Activated CD4-positive, alpha-beta T cell treated with anti-CD3 and anti-CD28 coated beads, Interleukin-2, amount 50 U/mL, for 1 hour (primary cell): ENCODE results near the gene HDAC4.

Source experiments
- DNase-seq: peaks from one replicate; pipeline ENCODE4 v3.0.0-alpha.2; 2020

HDAC4 gene

DNA sequence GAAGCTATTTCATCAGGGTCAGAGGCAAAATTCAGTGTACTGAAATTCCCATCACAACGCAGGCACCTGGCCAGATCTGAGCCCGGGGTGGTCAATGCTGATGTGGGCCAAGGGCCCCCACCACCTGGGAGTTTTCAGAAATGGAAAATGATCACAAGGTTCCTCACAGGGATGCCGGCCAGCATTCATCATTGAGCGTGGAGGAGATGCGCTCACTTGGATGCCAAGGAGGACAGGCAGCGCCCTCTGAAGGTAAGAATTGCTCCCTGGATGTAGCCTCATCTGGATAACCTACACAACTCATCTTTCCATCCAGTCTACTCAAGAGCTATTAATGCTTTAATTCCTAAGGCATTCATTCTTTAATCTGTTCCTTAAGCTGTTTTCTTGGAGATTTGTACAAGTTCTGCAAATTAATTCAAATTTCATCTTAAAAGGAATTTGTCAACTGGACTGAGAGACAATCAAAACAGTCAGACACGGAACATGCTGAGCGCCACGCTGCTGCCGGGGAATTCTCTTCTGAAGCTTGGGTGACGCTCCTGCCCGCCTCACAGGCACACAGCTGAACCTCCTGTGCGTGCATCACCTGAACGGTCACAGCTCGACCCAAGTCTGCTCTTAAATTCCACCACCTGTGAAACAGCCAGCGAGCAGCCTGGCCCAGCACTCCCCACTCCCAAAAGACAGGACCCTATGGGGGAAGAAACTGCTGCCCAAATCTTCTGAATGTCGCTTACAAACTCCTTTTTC is 206.7 kb downstream of the HDAC4 start:
- no peak for DNase-seq

DNA sequence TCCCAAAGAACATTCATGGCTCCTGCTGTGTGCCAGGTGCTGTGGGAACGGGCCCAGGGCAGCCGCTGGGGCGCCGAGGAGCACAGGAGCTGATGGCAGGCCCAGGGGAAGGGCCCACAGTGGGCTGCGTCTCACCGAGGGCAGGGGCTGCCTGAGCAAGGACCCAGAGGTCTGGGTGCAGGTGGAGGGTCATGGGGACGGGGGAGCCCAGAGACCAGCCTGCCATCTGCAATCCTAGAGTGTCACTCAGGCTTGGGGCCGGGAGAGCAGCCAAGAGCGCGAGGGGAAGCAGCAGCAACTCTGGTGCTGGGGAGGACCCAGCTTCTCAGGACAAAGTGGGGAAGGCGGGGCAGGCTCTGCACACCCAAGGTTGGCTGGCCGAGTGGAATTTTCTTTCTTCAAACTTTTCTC is 207.4 kb downstream of the HDAC4 start:
- DNase-seq = no peak

DNA sequence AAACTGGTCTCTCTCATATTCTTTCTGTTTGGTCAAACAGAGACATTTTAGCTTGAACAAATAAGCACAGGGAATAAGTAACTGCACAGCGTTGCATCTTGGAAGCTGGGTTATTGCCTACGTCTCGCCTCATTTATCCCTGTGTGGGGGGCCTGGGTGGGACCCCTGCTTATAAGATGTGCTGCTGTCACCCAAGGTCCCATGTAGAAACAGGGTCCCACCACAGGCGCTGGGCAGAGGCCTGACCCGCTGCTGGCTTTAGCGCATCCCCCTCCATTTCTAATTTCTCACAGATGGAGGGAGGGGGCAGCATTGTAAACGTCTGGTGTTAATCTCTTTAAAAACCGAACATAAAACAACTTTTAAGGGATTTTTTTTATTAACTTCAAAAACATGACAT is 207.8 kb downstream of the HDAC4 start:
- DNase-seq = no peak

DNA sequence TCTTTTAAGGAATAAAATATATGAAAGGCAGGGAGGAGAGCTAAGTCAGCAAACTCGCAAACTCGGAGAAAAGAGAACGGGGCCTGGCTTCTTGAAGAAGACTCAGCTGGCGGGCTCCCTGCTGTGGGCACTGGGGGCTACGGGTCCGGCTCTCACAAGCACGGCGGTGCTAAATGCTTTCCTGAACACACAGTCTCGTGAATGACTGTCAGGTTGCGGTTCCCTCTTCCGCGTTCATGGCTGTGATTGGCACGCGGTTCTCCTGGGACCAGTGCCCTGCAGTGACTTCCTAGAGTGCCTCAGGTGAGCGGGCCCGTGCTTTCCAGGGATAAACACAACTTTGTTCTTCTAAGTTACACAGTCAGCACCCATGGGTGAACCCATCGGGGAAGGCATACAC is 208.4 kb downstream of the HDAC4 start:
- no peak for DNase-seq

DNA sequence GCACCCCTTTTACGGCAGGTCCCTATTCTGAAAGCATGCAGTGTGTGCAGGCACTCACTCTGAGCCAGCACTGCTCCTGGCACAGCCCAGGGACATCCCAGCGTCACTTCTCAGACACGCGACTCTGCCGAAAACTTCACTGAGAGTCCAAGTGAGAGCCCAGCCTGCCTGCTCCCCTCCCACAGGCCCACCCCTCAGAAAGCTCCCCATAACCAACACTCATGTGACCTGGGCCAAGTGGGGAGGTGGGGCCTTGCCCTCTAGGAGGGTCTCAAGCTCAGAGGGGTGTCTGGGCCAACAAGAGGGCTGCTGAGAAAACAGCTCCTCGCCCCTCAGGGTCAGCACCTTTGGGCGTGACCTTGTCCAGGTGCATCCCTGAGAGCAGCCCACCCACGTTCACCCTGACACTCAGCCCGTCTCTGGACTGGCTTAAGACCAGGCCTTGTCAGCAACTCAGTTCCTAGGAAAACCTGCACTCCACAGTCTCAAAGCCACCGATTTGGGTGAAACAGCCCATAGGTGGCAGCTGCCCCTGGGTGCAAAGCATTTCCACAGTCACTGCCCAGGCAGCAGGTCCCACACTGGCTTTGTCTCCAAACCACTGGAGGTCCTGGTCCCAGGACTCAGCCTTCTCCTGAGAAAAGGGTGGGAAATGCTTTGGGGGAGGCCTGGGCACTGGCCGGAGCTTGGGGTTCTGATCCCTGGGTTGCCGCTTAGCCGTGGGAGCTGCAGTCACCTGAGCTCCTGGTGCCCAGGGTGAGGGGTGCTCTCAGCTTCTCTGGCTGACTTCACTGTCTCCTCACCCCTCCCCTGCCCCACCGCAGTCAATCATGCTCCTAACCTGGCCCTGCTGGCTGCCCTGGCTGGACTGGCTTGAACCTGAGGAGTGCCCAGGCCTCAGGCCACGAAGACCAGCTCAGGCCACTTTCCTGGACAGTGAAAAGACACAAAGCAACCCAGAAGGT is 209.6 kb downstream of the HDAC4 start:
- no peak for DNase-seq

DNA sequence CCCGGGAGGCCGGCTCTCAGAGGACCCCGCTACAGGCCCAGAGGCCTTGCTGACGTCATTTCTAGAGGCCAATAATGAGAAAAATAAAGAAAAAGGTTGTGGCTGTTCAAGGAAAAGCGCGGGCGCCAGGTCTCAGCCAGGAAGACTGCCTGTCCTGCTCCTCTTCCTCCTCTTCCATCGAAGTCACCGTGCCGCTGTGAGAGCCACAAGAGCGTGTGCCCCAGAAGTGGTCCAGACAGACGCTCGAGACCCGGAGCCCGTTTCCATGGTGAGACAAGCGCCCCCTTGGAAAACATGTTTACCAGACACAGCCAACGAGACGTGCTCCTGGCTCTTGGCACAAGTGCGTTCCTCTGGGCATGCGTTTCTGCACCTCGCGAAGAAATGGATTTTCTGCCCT is 210.5 kb downstream of the HDAC4 start:
- no peak for DNase-seq

DNA sequence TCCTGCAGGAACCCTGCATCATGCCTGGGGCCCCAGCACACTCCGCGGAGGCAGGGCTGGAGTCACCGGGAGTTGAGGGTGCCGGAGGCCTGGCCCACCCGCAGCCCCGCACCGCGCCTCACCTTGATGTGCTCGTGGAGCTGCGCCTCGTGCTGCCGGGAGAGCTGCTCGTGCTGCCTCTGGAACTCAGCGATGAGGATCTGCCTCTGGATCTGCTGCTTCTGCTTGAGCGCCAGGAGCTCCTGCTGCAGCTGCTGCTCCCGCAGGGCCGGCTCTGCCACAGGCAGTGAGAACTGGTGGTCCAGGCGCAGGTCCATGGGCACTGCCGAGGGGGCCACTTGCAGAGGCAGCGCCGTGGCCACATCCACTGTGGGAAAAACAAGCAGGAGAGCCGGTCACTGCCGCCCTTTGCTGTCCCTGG is 211.1 kb downstream of the HDAC4 start:
- DNase-seq = no peak

DNA sequence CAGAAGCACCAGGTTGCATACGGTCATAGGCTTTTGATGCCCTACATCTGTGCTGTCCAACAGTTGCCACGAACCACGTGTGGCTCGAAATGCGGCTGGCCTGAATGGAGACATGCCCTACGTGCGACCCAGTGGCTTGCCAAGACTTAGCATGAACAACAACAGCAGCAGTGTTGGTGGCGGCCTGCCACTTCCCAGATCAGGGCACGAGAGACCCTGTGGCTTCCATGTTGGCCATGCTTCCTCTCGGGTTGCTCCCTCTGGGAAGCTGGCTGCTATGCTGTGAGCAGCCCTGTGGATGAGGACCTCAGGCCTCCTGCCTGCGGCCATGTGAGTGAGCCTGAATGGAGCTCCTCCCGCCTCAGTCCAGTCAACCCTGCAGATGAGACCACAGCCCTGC is 212.3 kb downstream of the HDAC4 start:
- no peak for DNase-seq

DNA sequence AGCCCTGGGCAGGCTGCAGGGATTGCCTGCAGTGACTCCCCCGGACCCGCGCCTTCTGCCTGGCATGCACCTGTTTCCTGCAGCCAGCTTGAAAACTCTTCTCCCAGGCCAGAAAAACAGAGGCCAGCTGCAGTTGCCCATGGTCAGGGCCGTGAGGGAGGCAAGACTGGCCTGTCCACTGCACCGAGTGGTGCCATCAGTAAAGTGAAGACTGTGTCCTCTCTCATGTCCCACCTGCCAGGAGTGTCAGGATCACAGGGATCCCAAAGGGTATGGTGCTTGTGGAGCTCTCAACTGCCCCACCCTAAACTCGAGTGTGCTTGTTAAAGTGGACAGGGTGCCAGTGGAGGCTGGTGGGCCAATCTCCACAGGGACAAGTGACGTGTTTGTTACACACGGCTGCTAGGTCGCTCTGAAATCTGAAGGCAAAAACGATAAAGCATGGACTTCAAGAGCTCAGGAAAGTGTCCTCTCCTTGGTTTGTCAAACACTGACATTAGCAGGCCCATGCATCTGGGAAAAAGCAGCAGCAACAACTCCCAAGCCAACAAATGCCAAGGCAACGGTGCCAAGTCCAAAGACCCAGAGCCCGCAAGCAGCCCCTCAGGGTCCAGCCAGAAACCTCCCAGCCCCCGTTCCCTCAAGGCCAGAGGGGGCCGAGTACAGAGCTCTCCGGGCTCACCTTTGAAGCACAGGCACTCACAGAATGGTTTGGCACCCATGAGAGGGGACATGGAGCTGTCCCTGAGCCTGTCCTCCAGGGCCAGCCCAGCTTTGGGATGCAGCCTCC is 213.2 kb downstream of the HDAC4 start:
- no peak for DNase-seq

DNA sequence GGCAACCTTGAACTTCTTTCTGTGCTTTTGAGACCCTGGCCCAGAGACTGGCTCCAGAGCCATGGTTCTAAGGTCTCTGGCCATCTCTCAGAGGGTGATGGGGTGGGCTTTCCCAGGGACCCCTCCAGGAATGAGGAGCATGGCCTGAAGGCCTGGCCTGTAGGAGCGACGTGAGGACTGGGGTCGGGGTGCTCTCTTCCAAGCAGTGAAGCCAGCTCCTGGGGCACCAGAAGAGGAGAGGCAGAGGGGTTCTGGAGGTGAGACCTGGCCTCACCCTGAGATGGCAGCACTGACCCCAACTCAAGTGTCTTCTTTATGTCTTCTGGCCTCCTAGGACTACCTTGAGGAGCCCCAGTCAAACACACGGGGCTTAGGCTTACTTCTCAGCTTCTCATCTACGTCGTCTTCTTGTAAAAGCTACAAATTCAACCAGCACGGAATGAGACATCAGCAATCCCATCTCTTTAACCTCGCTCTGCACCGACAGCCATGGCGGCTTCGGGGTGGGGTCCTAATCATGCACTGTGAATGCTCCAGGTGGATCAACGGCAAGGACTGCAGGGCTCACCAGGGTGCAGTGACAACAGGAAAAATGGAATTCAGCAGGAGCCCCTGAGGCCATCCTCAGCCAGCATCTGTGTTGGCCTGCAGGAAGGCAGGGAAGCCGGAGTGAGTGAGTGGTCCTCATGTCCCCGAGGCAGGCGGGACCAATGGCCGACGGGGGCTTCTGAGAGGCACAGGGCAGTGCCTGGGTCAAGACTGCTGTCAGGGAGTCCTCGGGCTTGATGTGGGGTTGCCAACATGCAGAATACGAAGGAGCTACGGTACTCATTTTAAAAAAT is 214.1 kb downstream of the HDAC4 start:
- no peak for DNase-seq

DNA sequence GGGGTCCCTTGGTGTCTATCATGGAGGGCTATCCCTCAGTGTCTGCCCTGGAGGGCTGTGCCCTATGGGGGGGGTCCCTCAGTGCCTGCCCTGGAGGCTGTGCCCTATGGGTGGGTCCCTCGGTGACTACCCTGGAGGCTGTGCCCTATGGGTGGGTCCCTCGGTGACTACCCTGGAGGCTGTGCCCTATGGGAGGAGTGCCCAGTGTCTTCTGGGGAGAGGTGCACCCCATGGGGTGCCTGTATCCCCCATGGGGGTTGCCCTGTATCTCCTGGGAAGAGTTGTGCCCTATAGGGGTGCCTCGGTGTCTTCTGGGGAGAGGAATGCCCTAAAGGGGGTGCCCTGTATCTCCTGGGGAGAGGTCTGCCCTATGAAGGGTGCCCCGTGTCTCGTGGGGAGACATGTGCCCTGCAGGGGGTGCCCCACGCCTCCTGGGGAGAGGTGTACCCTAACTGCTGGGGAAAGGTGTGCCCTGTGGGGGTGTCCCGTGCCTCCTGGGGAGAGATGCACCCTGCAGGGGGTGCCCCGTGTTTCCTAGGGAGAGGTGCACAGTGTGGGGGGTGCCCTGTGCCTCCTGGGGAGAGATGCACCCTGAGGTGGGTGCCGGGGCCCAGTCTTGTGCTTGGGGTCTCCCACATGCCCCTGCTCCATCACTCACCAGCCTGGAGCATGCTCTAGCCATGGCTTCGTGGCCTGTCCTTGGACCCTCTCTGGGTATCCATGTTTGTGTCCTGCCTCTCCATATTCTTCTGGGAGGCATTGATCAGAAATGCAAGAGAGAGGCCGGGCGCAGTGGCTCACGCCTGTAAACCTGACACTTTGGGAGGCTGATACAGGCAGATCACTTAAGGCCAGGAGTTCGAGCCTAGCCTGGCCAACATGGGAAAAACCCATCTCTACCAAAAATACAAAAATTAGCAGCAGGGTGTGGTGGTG is 215.6 kb downstream of the HDAC4 start:
- no peak for DNase-seq

DNA sequence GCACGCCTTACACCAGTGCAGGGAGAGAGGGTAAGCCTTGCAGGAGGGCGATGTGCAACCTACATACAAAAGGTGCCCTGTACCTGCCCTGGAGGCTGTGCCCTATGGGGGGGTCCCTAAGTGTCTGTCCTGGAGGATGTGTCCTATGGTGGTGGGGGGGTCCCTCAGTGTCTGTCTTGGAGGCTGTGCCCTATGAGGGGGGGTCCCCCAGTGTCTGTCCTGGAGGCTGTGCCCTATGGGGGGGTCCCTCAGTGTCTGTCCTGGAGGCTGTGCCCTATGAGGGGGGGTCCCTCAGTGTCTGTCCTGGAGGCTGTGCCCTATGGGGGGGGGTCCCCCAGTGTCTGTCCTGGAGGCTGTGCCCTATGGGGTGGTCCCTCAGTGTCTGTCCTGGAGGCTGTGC is 216.6 kb downstream of the HDAC4 start:
- no peak for DNase-seq

DNA sequence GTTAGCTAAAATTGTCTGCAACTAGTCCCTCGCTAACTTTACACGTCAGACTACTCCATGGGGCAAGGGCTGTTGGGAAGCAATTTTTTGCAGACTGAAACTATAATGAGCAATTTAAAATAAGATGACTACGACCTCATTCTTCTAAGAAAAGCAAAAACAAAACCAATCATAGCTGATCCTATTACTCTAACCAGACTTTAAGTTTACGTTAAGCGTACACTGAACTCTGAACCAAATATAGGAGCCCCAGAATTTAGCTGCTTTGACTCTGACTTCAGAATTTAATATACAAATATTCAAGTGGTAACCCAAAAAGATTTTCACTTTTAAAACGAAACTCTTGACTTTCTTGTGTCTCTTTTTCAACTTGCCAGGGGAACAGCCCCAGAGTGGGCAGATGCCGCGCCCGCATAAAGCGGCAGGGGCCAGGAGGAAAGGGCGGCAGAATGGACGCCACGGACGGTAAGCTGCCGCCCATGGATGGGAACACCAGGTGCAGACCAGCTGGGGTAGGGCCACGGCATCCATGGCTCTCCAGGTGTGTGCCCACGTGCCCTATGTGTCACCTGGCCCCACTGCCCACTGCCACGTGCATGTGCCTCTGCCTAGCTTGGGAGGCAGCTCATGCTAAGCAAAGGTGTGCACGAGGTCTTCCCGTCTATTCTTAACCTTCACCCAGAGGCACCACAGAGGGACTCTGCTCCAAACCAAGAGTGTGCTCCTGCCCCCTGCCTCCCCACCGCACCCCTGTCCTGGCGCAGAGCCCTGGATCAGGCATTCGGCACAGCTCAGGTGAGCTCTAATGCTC is 217.6 kb downstream of the HDAC4 start:
- DNase-seq = no peak

DNA sequence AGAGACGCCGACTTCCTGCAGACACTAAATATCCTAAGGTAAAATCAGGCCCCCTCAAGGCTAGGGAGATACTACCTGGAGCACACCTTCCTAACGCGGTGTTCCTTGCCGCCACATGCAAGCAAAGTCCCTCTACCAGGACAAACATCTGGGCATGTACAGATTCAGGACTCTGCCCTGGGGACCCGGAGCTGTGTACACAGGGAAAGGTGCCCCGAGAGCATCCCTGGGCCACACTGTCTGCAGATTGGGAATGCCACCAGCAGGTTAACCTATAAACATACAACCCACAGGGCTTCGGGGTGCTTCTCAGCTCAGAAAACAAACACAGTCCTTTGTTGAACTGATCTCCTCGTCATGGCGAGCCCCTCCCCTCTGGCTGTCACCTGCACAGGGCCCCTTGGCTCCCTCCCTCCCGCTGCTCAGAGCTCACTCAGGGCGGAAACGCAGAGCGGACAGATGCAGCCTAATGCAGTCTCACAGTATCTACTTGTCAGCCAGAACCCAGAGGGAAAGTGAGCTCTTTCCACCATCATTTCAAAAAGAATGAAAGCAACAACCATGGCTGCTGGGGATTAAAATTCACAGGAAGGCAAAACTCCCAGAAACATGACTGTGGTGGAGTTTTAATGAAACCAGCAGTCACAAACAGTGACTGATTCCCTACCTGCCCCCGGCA is 218.8 kb downstream of the HDAC4 start:
- no peak for DNase-seq

DNA sequence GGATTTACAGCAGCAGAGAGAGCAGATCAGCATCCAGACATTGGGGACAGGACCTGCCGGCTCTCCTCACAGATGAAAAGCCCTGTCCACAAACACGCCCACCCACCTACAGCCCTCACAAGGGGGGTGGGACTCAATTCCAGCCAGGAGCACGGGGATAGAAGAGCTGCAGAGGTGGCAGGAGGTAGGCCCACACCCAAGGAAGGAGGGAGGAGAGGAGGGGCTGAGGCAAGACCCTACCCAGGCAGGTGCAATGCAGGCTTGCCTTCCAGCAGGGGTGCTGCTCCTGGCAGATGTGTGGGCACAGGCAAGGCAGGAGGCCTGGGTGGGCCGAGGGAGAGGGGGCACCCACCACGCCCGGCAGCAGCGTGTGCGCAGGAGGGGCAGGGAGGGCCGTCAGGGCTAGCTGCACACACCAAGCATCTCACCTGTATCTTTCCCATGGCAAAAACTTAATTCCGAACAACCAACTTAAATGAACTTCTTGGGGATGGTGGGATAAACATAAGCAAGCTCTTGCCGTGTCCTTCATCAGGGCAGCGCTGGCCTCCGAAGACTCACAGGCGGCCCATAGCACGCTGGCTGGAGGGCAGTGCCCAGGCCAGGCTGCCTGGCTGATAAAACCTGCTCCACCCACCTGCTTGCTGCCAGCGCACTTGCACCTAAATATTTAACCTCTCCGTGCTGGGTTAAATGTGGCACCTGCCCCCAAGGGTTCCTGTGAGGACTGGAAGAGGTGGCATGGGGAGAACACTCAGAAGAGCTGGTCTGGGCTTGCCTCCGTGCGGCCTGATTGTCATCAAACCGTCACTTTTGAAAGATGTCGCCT is 219.5 kb downstream of the HDAC4 start:
- no peak for DNase-seq

DNA sequence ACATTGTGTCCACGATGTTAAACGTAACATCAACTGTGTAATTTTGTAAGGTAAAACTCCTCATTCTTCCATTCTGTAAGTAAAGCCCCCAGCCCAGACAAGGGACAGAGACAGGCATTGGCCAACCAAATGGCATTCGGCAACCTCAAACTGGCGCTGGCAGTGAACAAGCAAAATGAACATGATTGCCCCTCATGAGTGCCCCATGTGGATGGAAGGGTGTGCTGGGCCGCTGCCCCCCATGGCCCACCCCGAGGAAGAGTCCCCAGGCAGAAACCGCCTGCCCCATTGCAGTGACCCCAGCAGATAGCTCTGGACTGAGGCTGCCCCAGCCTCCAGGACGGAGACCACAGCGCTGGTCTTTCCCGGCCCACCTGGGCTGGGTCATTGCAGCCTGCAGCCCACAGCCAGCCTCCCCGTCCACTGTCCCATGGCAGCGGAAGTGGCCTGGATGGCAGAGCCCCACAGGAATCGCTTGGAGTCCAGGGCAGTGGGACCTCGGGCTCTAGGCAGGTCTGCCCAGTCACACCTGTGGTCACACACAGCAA is 220.2 kb downstream of the HDAC4 start:
- DNase-seq = no peak

DNA sequence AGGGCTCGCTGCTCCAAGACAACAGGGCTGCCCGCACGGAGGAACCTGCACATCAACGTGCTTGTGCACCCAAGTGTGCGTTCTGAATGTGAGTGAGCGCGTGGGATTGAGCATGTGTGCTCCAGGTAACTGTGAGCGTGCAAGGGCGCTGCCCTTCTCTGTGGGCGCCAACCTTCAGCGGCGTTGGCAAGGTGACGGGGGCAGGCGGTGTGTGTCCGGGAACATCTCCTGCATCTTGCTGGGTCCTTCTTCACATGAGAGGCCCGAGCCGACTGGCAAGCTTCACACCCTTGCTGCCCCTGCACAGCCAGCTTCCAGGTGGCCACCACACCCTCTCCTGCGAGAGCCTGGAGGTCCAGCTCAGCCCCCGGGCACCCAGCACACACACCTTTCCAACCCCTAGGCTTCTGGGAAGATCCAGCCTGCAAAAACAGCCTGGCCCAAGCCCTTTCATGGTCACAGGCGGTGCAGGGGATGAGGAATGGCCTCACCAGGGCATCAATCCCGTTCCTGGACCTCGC is 220.9 kb downstream of the HDAC4 start:
- no peak for DNase-seq

DNA sequence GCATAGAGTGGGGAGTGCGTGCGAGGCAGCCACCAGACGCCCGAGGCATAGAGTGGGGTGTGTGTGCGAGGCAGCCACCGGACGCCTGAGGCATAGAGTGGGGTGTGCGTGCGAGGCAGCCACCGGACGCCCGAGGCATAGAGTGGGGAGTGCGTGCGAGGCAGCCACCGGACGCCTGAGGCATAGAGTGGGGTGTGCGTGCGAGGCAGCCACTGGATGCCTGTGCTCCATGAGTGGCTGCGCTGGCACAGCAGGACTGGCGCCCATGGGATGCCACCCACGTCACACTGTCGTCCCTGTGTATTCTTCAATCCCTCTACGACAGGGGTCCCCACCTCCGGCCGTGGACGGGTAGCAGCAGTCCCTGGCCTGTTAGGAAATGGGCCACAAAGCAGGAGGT is 221.9 kb downstream of the HDAC4 start:
- no peak for DNase-seq
